ENCODE measurements around the gene RFC5.

DNA sequence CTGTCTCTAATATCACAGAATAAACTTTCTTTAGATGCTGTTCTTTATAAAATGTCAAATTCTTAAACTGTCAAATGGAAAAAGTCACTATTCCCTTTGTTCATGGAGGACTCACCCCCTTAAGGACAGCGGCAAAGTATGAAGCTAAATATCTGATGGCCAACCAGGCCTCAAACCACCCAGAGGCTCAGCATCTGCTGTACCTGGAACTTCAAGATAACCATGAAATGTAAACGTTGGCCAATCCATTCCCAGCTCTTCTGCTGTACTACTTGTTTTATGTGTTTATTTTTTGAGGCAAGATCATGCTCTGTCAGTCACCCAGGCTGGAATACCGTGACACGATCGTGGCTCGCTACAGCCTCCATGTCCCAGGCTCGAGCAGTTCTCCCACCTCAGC lies 15.7 kb downstream of the RFC5 start:
- TF ChIP-seq, protein P1, sequence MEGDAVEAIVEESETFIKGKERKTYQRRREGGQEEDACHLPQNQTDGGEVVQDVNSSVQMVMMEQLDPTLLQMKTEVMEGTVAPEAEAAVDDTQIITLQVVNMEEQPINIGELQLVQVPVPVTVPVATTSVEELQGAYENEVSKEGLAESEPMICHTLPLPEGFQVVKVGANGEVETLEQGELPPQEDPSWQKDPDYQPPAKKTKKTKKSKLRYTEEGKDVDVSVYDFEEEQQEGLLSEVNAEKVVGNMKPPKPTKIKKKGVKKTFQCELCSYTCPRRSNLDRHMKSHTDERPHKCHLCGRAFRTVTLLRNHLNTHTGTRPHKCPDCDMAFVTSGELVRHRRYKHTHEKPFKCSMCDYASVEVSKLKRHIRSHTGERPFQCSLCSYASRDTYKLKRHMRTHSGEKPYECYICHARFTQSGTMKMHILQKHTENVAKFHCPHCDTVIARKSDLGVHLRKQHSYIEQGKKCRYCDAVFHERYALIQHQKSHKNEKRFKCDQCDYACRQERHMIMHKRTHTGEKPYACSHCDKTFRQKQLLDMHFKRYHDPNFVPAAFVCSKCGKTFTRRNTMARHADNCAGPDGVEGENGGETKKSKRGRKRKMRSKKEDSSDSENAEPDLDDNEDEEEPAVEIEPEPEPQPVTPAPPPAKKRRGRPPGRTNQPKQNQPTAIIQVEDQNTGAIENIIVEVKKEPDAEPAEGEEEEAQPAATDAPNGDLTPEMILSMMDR (IDR thresholded peaks at IDR 0.05 in 2 of 3, conservative IDR thresholded peaks at IDR 0.05 in 1 of 3; ENCODE audit: control insufficient read depth in 2 of 3, extremely low read depth in 1 of 3, insufficient read depth in 1 of 3, low read depth in 3 of 3, low read length in 3 of 3), result no peak
- TF ChIP-seq NFIC (IDR thresholded peaks at IDR 0.05; ENCODE audit: low read depth, low read length) (no peak), GABPA (IDR thresholded peaks at IDR 0.05; ENCODE audit: low read depth) (no peak), PKNOX1 (IDR thresholded peaks at IDR 0.05) (no peak), EZH2 (IDR thresholded peaks at IDR 0.05; ENCODE audit: borderline replicate concordance, control insufficient read depth, low read depth, low read length) (no peak)

Data from GM12878 (cell line).